Naive B cell (primary cell): ENCODE measurements around the gene COL4A2. TPM values are rescaled to one million over a fixed set of nuclear protein-coding genes. Genes with fewer than 3 reads are reported as not detected.
A peak's percentile ranks its signal among the peaks of the same experiment; 100 is the strongest.
"Not testable (repeated sequence)": the region's sequence is repeated elsewhere in the genome, so short reads cannot be mapped to it uniquely, and the experiment has no call there.

Source experiments
- ATAC-seq, 2 donors: fragments of 150-1000 bp; cut with Tn5 transposase; 2 replicates each; pipeline ENCODE4 v1.10.0; 2021; ENCODE audit warnings: low read depth in 2 of 2, mild to moderate bottlenecking in 2 of 2, moderate library complexity in 2 of 2
- DNase-seq: peaks from one replicate; pipeline ENCODE4 v3.0.0; 2022
- H3K27ac Mint-ChIP-seq, 6 donors: one replicate each; pipeline ENCODE4 v1.8.0; 2020 to 2022; ENCODE audit warnings: mild to moderate bottlenecking in 6 of 6, mixed read lengths in 6 of 6, moderate library complexity in 5 of 6, inconsistent platforms in 2 of 6
- H3K27me3 Mint-ChIP-seq, 3 donors: one replicate each; pipeline ENCODE4 v1.8.0; 2021 to 2022; ENCODE audit warnings: mixed read lengths in 3 of 3, mild to moderate bottlenecking in 1 of 3
- H3K36me3 Mint-ChIP-seq, 2 donors: one replicate each; pipeline ENCODE4 v1.8.0; 2020 to 2022; ENCODE audit warnings: mixed read lengths in 2 of 2, inconsistent platforms in 1 of 2, mild to moderate bottlenecking in 1 of 2
- H3K4me1 Mint-ChIP-seq, 3 donors: one replicate each; pipeline ENCODE4 v1.8.0; 2020 to 2022; ENCODE audit warnings: mixed read lengths in 3 of 3, inconsistent platforms in 1 of 3, mild to moderate bottlenecking in 1 of 3, moderate library complexity in 1 of 3
- H3K4me3 Mint-ChIP-seq, 8 donors: one replicate each; pipeline ENCODE4 v1.8.0; 2020 to 2022; ENCODE audit warnings: mild to moderate bottlenecking in 8 of 8, mixed read lengths in 8 of 8, moderate library complexity in 8 of 8, inconsistent platforms in 2 of 8
- H3K9me3 Mint-ChIP-seq, 7 donors: one replicate each; pipeline ENCODE4 v1.8.0; 2020 to 2022; ENCODE audit warnings: mixed read lengths in 7 of 7, mild to moderate bottlenecking in 5 of 7, inconsistent platforms in 2 of 7, moderate library complexity in 1 of 7
- polyA plus RNA-seq, 6 donors: library from polyadenylated mRNA; unstranded; fragments of 300-500 nt; fragmentation: Illumina TruSeq; gene quantifications; one replicate each; pipeline ENCODE4 v1.2.3, GENCODE V29; 2021; ENCODE audit warnings: low read depth in 6 of 6

COL4A2 gene
- polyA plus RNA-seq, 6 donors from 2014 or later: 0.13 TPM; not detected in 5

DNA sequence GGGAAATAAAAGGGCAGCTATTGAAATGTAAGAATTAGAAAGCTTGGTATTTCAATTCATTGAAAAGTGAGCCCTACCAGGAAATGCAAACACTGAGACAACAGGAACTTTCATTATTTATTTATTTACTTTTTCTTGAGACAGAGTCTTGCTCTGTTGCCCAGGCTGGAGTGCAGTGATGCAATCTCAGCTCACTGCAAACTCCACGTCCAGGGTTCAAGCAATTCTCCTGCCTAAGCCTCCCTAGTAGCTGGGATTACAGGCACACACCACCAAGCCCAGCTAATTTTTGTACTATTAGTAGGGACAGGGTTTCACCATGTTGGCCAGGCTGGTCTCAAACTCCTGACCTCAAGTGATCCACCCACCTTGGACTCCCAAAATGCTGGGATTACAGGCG, 225.2 kb downstream of the COL4A2 start:
- H3K9me3 Mint-ChIP-seq, DNase-seq, ATAC-seq, H3K36me3 Mint-ChIP-seq, H3K27me3 Mint-ChIP-seq: not testable (repeated sequence)
- peaks cover 17 to 21% (median 17%) of the 10 kb centered on the region in 3 donors for H3K4me1 Mint-ChIP-seq
- H3K4me3 Mint-ChIP-seq: peak overlapping the region in 1 of 8 donors; percentile 33
- H3K27ac Mint-ChIP-seq: peak overlapping the region in 1 of 6 donors; percentile 92

DNA sequence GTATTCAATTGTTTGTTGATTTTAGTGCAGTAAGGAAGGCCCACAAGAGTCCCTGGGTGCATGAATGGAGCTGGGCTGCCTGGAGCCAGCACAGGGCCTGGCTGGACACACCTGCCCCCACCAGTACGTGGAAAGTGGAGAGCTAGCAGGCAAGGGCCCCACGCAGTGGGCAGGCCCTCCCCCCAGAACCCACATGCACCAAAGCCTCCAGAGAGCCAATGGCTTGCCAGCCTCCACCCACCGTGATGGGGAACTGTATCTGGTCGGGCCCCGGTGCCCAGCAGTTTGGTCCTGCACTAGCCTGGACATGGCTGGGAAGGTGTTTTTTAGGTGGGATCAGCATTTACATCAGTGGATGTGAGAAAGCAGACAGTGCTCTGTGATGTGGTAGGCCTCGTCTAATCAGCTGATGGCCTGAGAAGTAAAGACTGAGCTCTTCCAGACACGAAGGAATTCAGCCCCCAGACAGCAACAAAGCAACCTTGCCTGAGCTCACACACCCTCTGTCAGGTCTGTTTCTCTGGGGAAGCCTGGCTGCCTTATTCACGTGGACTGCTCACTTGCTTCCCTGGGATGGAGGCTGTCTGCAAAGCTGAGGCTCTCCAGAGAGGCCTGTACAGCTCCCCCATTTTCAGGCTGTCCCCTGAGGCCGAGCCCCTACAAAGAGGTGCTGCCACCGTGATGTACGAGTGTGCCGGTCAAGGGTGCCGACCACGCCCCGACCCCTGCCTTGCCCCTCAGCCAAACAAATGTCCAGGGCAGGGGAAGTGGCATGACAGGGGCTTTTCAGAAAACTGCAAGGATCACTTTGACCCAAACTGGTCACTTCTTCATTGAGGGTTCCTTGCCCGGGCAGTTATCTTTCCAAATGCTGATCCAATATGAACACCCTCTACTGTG, 226.9 kb downstream of the COL4A2 start:
- Mint-ChIP-seq H3K27me3 (no peaks in the 10 kb centered on the region), H3K4me1 (peaks cover 27 to 34% (median 31%) of the 10 kb centered on the region in 3 donors), H3K27ac (peak overlapping the region in 3 of 6 donors; percentile 29 to 80 (median 59)), H3K4me3 (no peak overlapping the region), H3K9me3 (no peaks in the 10 kb centered on the region), H3K36me3 (no peaks in the 10 kb centered on the region)
- no peak for ATAC-seq
- DNase-seq: no peak

DNA sequence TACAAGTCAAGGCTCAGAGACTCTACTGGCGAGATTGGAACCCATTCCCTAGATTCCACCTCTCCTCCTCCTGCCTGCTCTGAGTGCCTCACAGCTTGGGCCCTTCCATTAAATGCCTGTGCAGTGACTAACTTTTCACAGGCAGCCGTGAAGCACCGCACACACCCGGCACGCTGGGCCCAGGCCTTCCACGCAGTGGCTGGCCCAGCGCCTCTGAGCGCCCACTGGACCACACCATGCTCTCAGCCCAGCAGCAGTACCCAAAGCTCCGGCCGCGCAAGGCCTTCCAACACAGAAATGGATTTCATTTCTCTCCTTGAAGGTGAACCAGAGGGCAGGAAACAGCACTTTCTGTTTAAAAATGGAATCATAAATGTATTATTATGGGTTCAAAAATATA, 228.4 kb downstream of the COL4A2 start:
- peak overlapping the region in 2 of 6 donors; percentile 84 to 90 for H3K27ac Mint-ChIP-seq
- peaks cover 27 to 34% (median 31%) of the 10 kb centered on the region in 3 donors for H3K4me1 Mint-ChIP-seq
- no peaks in the 10 kb centered on the region for H3K9me3 Mint-ChIP-seq

DNA sequence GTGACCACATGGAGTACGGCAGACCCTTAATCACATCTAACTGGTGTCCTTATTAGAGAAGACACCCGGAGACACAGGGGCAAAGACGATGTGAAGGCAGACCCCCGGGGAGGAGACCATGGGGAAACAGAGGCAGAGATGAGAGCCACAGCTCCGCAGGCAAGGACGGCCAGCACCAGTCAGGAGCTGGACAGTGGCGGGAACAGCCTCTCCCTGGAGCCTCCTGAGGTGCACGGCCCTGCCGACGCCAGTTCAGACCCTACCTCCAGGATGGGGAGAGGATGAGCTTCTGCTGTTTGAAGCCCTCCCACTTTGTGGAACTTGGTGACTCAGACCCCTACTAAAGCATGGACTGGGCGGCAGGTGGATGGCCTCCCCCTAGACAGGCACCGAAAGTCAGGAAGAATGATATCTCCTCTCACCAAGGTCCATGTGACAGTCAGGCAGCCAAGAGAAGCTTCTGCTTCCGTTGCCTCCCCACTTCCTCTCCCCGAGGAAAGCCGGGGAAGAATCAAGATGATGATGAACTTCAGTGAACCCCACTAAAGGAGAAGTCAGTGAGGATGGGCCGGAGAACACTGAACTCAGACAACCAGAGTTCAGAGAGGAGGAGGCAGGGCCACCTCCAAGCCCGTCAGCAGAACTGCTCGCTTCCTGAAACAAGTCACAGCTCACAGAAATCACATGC, 229.1 kb downstream of the COL4A2 start:
- Mint-ChIP-seq H3K27me3 (no peaks in the 10 kb centered on the region), H3K36me3 (no peaks in the 10 kb centered on the region), H3K9me3 (no peaks in the 10 kb centered on the region), H3K4me3 (peak overlapping the region in 7 of 8 donors; percentile 7 to 70 (median 42)), H3K27ac (peak overlapping the region; percentile 18 to 90 (median 54)), H3K4me1 (peaks cover 23 to 31% (median 29%) of the 10 kb centered on the region in 3 donors)
- peak; percentile 42 for DNase-seq
- ATAC-seq: peak; percentile 92 to 95

More for the DNA sequence above, 228.4 kb downstream of the COL4A2 start:
- Mint-ChIP-seq H3K36me3 (no peaks in the 10 kb centered on the region), H3K4me3 (no peak overlapping the region), H3K27me3 (no peaks in the 10 kb centered on the region)
- no peak for DNase-seq
- no peak for ATAC-seq

DNA sequence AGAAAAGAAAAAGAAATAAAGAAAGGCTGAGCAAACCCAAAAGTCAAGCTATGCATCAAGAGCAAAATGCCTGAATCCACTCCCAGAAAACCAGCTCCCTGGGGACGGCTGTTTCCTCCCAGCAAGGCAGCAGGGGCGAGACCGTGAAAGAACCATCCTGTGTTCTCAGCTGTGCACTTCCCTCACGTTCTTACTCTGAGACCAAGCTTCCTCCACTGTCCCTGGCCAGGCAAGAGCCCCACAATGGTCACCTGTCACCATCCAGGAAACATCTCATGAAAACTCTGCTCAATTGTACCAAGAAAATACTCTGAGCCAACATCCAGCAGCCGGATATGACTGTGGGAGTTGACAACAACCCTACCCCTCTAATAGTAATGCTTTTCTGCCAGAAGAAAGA, 231.5 kb downstream of the COL4A2 start:
- no peaks in the 10 kb centered on the region for H3K36me3 Mint-ChIP-seq
- no peak for DNase-seq

DNA sequence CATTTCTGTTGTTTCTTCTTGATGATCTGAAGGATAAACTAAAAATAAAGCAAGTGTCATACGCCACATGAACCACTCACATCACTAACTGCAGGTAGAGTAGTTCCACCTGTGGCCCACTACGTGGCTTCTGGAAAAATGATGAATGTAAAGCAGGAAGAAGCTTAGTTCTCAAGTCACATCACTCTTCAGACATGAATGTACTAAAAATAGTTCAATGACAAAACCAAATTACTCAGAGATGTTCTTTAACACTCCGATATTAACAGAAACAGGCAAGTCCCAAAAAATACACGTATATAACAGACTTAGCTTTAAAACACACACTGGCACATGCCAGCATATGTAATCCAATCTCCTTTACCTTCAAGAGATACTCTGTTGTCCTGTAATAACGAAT, 232.8 kb downstream of the COL4A2 start:
- peaks cover 23 to 31% (median 29%) of the 10 kb centered on the region in 3 donors for H3K4me1 Mint-ChIP-seq
- no peaks in the 10 kb centered on the region for H3K27me3 Mint-ChIP-seq
- peaks cover 0 to 8% (median 2%) of the 10 kb centered on the region in 7 donors for H3K9me3 Mint-ChIP-seq
- no peak overlapping the region for H3K4me3 Mint-ChIP-seq
- ATAC-seq (no peak), DNase-seq (no peak)
- no peak overlapping the region for H3K27ac Mint-ChIP-seq
- peaks cover 0 to 1% of the 10 kb centered on the region in 2 donors for H3K36me3 Mint-ChIP-seq

More for the DNA sequence above, 231.5 kb downstream of the COL4A2 start:
- peak overlapping the region in 3 of 6 donors; percentile 56 to 88 (median 69) for H3K27ac Mint-ChIP-seq
- H3K9me3 Mint-ChIP-seq: no peaks in the 10 kb centered on the region
- H3K4me3 Mint-ChIP-seq: peak overlapping the region in 2 of 8 donors; percentile 59 to 65
- peak in 1 of 2 donors; percentile 22 for ATAC-seq
- H3K27me3 Mint-ChIP-seq: no peaks in the 10 kb centered on the region
- peaks cover 23 to 31% (median 29%) of the 10 kb centered on the region in 3 donors for H3K4me1 Mint-ChIP-seq

DNA sequence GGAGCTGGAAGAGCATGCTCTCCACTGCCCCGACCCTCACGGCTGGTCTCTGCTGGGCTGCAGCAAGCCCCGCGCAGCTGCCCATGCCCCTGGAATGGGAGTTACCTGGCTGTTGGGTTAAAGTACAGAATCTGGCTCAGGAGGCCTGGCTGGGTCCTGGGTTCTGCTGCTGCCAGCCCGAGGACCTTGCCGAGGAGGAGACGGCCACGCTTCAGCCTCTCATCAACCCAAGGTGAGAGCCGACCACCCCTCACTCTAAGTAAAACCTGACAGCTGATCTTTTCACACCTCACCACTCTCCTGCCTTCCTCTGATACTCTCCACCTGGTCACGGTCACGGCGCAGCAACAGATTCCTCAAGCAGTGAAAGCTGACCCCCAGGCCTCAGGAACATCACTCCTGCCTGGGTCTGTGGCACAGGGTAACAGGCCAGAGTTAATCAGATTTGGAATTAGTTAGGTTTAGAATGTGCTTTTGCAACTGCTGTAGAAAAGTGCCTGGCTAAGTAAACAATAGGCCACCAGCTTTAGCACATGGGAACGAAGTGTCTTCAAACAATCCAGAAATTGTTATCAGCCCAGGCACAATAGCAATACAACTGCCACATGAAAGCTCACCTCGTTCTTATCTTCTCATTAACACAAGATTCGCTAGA, 233.9 kb downstream of the COL4A2 start:
- Mint-ChIP-seq H3K4me3 (no peak overlapping the region), H3K36me3 (peaks cover 0 to 5% of the 10 kb centered on the region in 2 donors), H3K27ac (peak overlapping the region in 2 of 6 donors; percentile 61 to 63), H3K27me3 (no peaks in the 10 kb centered on the region), H3K4me1 (peaks cover 20 to 27% (median 25%) of the 10 kb centered on the region in 3 donors), H3K9me3 (peaks cover 0 to 15% (median 3%) of the 10 kb centered on the region in 7 donors)
- no peak for DNase-seq
- no peak for ATAC-seq

DNA sequence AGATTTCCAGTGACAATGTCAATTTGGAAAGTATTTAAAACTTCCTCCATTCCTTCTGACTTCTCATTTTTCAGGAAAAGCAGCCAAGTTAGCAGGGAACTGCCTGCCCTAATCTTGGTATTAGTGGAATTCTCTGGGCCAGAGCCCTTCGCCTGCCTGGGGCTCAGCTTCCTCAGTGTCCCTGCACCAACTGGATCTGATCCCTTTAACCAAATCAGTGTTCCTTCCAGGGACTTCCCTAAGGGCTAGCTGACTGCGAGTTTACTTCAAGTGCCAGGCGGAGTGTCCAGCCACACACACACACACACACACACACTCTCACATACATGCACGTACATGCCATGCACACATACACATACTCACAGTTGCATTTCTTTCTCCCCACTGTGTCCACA, 234.4 kb downstream of the COL4A2 start:
- peaks cover 0 to 5% of the 10 kb centered on the region in 2 donors for H3K36me3 Mint-ChIP-seq
- H3K4me3 Mint-ChIP-seq: no peak overlapping the region
- DNase-seq (no peak), ATAC-seq (no peak)
- no peaks in the 10 kb centered on the region for H3K27me3 Mint-ChIP-seq
- H3K9me3 Mint-ChIP-seq: peaks cover 0 to 15% (median 3%) of the 10 kb centered on the region in 7 donors
- H3K27ac Mint-ChIP-seq: peak overlapping the region in 2 of 6 donors; percentile 88 to 91
- H3K4me1 Mint-ChIP-seq: peaks cover 15 to 21% (median 20%) of the 10 kb centered on the region in 3 donors

DNA sequence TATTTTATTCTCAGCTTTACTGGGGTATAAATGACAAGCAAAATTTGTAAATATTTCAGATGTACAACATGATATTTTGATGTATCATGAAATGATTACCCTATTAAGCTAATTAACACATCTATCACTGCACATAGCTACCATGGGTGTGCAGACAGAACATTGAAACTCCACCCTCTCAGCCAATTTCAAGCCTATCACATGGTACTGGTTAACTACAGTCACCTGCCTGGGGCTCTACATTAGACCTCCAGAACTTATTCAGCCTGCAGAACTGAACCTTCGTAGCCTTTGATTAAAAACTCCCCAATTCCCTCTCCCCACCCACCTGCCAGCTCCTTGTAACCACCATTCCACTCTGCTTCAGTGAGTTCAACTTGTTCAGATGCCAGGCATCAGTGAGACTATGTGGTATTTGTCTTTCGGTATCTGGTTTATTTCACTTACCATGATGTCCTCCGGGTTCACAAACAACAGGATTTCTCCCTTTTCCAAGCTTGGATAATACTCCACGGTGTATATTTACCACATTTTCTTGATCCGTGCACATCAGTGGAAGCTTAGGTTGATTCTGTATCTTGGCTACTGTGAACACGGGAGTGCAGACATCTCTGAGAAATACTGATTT, 235.2 kb downstream of the COL4A2 start:
- DNase-seq (no peak), ATAC-seq (no peak)
- no peaks in the 10 kb centered on the region for H3K27me3 Mint-ChIP-seq
- no peak overlapping the region for H3K4me3 Mint-ChIP-seq
- H3K4me1 Mint-ChIP-seq: peaks cover 12 to 17% (median 12%) of the 10 kb centered on the region in 3 donors
- peaks cover 0 to 5% of the 10 kb centered on the region in 2 donors for H3K36me3 Mint-ChIP-seq
- no peak overlapping the region for H3K27ac Mint-ChIP-seq
- peaks cover 0 to 15% (median 3%) of the 10 kb centered on the region in 7 donors for H3K9me3 Mint-ChIP-seq

DNA sequence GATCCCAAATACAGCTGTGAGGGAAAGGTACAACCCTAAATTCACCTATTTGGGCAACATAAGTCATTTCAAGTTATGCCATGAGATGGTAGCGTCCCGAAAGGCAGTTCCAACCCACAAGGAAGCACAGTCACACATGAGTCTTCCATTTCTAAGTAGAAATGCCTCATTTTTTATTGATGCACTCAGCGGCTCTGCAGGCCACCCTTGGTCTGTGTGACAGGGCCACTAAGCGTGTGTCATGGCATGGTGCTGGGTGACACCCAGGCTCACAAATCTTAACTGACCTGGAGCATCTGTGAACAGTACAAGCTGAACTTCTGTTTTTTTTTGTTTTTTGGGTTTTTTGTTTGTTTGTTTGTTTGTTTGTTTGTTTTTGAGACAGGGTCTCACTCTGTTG, 239.3 kb downstream of the COL4A2 start:
- Mint-ChIP-seq H3K27me3 (no peaks in the 10 kb centered on the region), H3K4me3 (no peak overlapping the region), H3K9me3 (peaks cover 0 to 15% (median 3%) of the 10 kb centered on the region in 7 donors), H3K4me1 (no peaks in the 10 kb centered on the region), H3K36me3 (peaks cover 0 to 5% of the 10 kb centered on the region in 2 donors), H3K27ac (no peak overlapping the region)
- DNase-seq: no peak
- ATAC-seq: no peak

DNA sequence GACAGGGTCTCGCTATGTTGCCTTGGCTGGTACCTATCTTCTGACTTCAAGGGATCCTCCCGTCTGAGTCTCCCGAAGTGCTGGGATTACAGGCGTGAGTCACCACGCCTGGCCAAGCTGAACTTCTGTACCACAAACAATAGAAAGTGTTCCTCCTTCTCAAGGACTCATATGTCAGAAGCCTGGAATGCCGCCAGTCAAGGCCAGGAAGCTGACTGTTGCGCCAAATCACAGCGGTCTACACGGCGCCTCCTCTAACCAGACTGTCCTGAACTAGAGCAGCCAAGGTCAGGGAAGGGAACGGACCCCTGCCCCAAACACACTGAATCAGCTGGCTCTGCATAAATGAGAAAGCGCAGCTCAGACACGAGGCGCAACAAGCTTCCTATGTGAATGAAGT, 239.8 kb downstream of the COL4A2 start:
- H3K9me3 Mint-ChIP-seq: peaks cover 0 to 15% (median 3%) of the 10 kb centered on the region in 7 donors
- H3K27ac Mint-ChIP-seq: no peak overlapping the region
- peaks cover 0 to 5% of the 10 kb centered on the region in 2 donors for H3K36me3 Mint-ChIP-seq
- H3K27me3 Mint-ChIP-seq: no peaks in the 10 kb centered on the region
- H3K4me1 Mint-ChIP-seq: no peaks in the 10 kb centered on the region
- no peak overlapping the region for H3K4me3 Mint-ChIP-seq
- ATAC-seq: no peak
- DNase-seq: no peak

DNA sequence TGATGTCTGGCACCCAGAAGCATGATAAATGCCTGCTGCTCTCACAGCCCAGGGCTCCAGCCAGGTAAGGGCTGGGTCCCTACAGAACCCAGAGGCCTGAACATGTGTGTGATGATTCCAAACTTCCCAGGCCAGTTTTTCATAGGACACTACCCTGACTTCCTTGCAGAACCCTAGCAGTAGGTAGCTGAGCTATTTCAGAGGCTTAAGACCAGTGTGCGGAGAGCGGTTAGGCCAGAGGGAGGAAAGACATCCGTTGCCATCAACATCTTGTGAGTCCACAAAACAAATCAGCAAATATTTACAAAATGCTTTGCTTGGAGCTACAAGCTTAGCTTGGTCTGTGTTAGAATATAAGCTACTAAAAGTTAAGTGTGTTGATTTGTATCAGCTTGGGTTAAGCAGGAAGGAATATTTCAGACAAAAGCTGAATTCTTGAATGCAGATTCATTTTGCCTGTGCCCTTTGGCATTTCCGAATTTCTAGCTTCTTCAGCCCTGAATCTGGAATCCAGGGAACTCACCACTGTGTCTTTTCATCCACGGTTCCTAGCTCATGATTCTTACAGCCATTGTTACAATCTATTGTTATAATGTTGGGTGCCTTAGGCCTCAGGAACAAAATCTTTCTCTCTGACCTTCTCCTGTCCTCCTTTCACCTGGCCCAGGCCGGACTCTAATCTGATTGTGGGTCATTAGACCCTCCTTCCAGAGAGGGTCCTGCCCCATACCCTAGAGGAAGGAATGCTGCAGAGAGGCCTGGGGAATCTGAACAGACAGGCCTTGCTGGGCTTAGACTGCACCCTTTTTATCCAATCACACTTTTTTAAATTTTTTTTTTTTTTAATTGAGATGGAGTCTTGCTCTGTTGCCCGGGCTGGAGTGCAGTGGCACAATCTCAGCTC, 242.1 kb downstream of the COL4A2 start:
- H3K4me1 Mint-ChIP-seq: no peaks in the 10 kb centered on the region
- no peak for DNase-seq
- H3K27ac Mint-ChIP-seq: peak overlapping the region in 1 of 6 donors; percentile 32
- H3K36me3 Mint-ChIP-seq: peaks cover 0 to 5% of the 10 kb centered on the region in 2 donors
- no peak overlapping the region for H3K4me3 Mint-ChIP-seq
- no peaks in the 10 kb centered on the region for H3K27me3 Mint-ChIP-seq
- ATAC-seq: no peak
- H3K9me3 Mint-ChIP-seq: peaks cover 0 to 14% (median 3%) of the 10 kb centered on the region in 7 donors
